22Rv1 (cell line): ENCODE results near the gene SPA17.

Experiments
- H3K27ac ChIP-seq: fragments of 450-650 bp; 2 replicates; pipeline ENCODE4 v1.5.1; 2017
- CTCF ChIP-seq: fragments of 450-650 bp; IDR thresholded peaks from 2 replicates; pipeline ENCODE4 v1.5.1; 2017; ENCODE audit warnings: mild to moderate bottlenecking
- ZFX ChIP-seq: fragments of 450-650 bp; IDR thresholded peaks from 2 replicates; pipeline ENCODE4 v1.6.1; 2017; ENCODE audit warnings: antibody characterized with exemption, borderline replicate concordance

Gene SPA17

GRCh38 chr11:124732230-124732629 is 58.5 kb downstream of the SPA17 start:
- TF ChIP-seq CTCF (no peak), ZFX (no peak)
- H3K27ac ChIP-seq, result no peak overlapping the region

- no peak for TF ChIP-seq ZFX
- no peak for TF ChIP-seq CTCF
- no peak overlapping the region for H3K27ac ChIP-seq
Observed at GRCh38 chr11:124736736-124737135, 63.0 kb downstream of the SPA17 start.

GRCh38 chr11:124737638-124738305 is 64.1 kb downstream of the SPA17 start:
- TF ChIP-seq CTCF (no peak), ZFX (no peak)
- H3K27ac ChIP-seq, result no peak overlapping the region

- H3K27ac ChIP-seq, result no peak overlapping the region
- TF ChIP-seq ZFX, result no peak
- no peak for TF ChIP-seq CTCF
Observed at GRCh38 chr11:124738713-124739478, 65.2 kb downstream of the SPA17 start.

- no peak for TF ChIP-seq ZFX
- no peak for TF ChIP-seq CTCF
Observed at GRCh38 chr11:124739479-124740276, 66.0 kb downstream of the SPA17 start, which contains the start of gene NRGN. TSS of gene NRGN (plus strand) at chr11:124739942. CDS start at chr11:124740085, 143 bp downstream.

GRCh38 chr11:124740277-124740882 is 66.7 kb downstream of the SPA17 start:
- TF ChIP-seq CTCF, result peak; percentile 53
- no peak for TF ChIP-seq ZFX
- no peak overlapping the region for H3K27ac ChIP-seq

More at GRCh38 chr11:124739479-124740276, 66.0 kb downstream of the SPA17 start, which contains the start of gene NRGN:
- no peak within 1 kb of the TSS for H3K27ac ChIP-seq
